Ishikawa (cell line): ENCODE results near the gene CNN2.

Source experiments
- CEBPB ChIP-seq: IDR thresholded peaks from 2 replicates; pipeline ENCODE4 v1.6.1; 2012
- EGR1 ChIP-seq: IDR thresholded peaks from 2 replicates; pipeline ENCODE4 v1.6.1; 2012
- EP300 ChIP-seq: IDR thresholded peaks from 2 replicates; pipeline ENCODE4 v1.6.1; 2012; ENCODE audit warnings: borderline replicate concordance
- FOXM1 ChIP-seq: IDR thresholded peaks from 2 replicates; pipeline ENCODE4 v1.6.1; 2012; ENCODE audit warnings: low read depth, borderline replicate concordance
- RAD21 ChIP-seq: IDR thresholded peaks from 2 replicates; pipeline ENCODE4 v1.6.1; 2012; ENCODE audit warnings: low read depth
- REST ChIP-seq: IDR thresholded peaks from 2 replicates; pipeline ENCODE4 v1.6.1; 2012; ENCODE audit warnings: low read depth, mild to moderate bottlenecking
- TAF1 ChIP-seq: IDR thresholded peaks from 2 replicates; pipeline ENCODE4 v1.6.1; 2012; ENCODE audit warnings: low read depth, mild to moderate bottlenecking
- TCF12 ChIP-seq: IDR thresholded peaks from 2 replicates; pipeline ENCODE4 v1.6.1; 2012; ENCODE audit warnings: low read depth
- TEAD4 ChIP-seq: IDR thresholded peaks from 2 replicates; pipeline ENCODE4 v1.6.1; 2012
- YY1 ChIP-seq: IDR thresholded peaks from 2 replicates; pipeline ENCODE4 v1.6.1; 2012; ENCODE audit warnings: low read depth

- no peak for TF ChIP-seq YY1
- no peak for TF ChIP-seq TAF1
- no peak for TF ChIP-seq REST
- no peak for TF ChIP-seq EGR1
- no peak for TF ChIP-seq CEBPB
- TF ChIP-seq TEAD4: no peak
- TF ChIP-seq RAD21: no peak
- no peak for TF ChIP-seq FOXM1
- TF ChIP-seq EP300: no peak
- no peak for TF ChIP-seq TCF12
Observed at GRCh38 chr19:1007399-1008251, 18.8 kb upstream of the CNN2 start.
